ENCODE data around the gene CEP135.

GRCh38 chr4:55980725-55981124 is 32.0 kb downstream of the CEP135 start:
- no peak for TF ChIP-seq CTCF (IDR thresholded peaks at IDR 0.05)
- TF ChIP-seq POLR2A (IDR thresholded peaks at IDR 0.05), result no peak
- TF ChIP-seq POLR2AphosphoS5 (IDR thresholded peaks at IDR 0.05; ENCODE audit: insufficient read depth in 1 of 2, low read depth in 1 of 2), result no peak
